Neutrophil (primary cell): ENCODE results near the gene GALNT17.

ENCODE experiments used
- H3K27ac ChIP-seq: fragments of 200-600 bp; sonication (generic); 2 replicates; pipeline ENCODE4 v1.5.1; 2016; ENCODE audit warnings: mild to moderate bottlenecking, moderate library complexity
- H3K27me3 ChIP-seq: fragments of 200-600 bp; sonication (generic); 2 replicates; pipeline ENCODE4 v1.6.0; 2016; ENCODE audit warnings: mild to moderate bottlenecking
- H3K36me3 ChIP-seq: fragments of 200-600 bp; sonication (generic); 2 replicates; pipeline ENCODE4 v1.5.1; 2017
- H3K4me1 ChIP-seq, 2 experiments: fragments of 200-600 bp in 1 of 2; sonication (generic) in 1 of 2; 1 replicate in 1 of 2; 2 replicates in 1 of 2; pipeline versions ENCODE4 v1.5.1 to v1.6.1; 2013 to 2016; ENCODE audit warnings: low read depth in 1 of 2, low read length in 1 of 2, mild to moderate bottlenecking in 1 of 2, moderate library complexity in 1 of 2; ENCODE audit not compliant: control insufficient read depth in 1 of 2, insufficient read depth in 1 of 2
- H3K4me3 ChIP-seq, 2 experiments: fragments of 200-600 bp in 1 of 2; sonication (generic) in 1 of 2; 1 replicate in 1 of 2; 2 replicates in 1 of 2; pipeline ENCODE4 v1.5.1; 2013 to 2016; ENCODE audit warnings: low read depth in 1 of 2, low read length in 1 of 2, mild to moderate bottlenecking in 1 of 2, moderate library complexity in 1 of 2
- H3K9me3 ChIP-seq: fragments of 200-600 bp; sonication (generic); 2 replicates; pipeline ENCODE4 v1.5.1; 2016
- CTCF ChIP-seq: fragments of 200-600 bp; sonication (generic); IDR thresholded peaks from 2 replicates; pipeline ENCODE4 v1.5.1; 2016; ENCODE audit warnings: antibody characterized with exemption

GALNT17 gene

DNA sequence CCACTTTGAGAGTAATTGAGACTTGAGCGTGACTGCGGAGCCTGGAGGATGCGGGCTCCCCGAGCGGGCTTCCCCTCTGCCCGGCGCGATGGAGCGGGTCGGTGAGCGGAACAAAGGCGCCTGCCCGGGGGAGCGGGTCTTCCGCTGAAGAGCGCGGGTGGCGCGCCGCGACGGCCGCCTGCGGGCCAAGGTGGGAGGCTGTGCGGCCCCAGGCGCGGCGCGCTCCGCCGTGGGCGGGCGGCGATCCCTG is at the start of gene GALNT17:
Gene GALNT17, plus strand, starts transcription at position 18 of the 250 bp plus-strand sequence.
- no peaks in the 10 kb centered on the region for H3K36me3 ChIP-seq
- H3K9me3 ChIP-seq: no peaks in the 10 kb centered on the region
- no peak within 1 kb of the TSS for H3K27ac ChIP-seq
- H3K4me3 ChIP-seq: no peak within 1 kb of the TSS
- peaks cover 58% of the 10 kb centered on the region for H3K27me3 ChIP-seq
- H3K4me1 ChIP-seq: no peaks in the 10 kb centered on the region
- TF ChIP-seq CTCF: no peak

GRCh38 chr7:71095266-71095860 is 36.6 kb upstream of the GALNT17 start:
- H3K9me3 ChIP-seq: no peaks in the 10 kb centered on the region
- H3K4me3 ChIP-seq: no peak overlapping the region
- H3K4me1 ChIP-seq: no peaks in the 10 kb centered on the region
- no peaks in the 10 kb centered on the region for H3K36me3 ChIP-seq
- no peaks in the 10 kb centered on the region for H3K27me3 ChIP-seq
- H3K27ac ChIP-seq: no peak overlapping the region
- TF ChIP-seq CTCF: no peak

- Histone ChIP-seq H3K9me3 (no peaks in the 10 kb centered on the region), H3K27me3 (no peaks in the 10 kb centered on the region), H3K27ac (no peak overlapping the region), H3K36me3 (no peaks in the 10 kb centered on the region), H3K4me1 (no peaks in the 10 kb centered on the region), H3K4me3 (no peak overlapping the region)
- TF ChIP-seq CTCF: no peak
Observed at GRCh38 chr7:71096351-71096750, 35.6 kb upstream of the GALNT17 start.

DNA sequence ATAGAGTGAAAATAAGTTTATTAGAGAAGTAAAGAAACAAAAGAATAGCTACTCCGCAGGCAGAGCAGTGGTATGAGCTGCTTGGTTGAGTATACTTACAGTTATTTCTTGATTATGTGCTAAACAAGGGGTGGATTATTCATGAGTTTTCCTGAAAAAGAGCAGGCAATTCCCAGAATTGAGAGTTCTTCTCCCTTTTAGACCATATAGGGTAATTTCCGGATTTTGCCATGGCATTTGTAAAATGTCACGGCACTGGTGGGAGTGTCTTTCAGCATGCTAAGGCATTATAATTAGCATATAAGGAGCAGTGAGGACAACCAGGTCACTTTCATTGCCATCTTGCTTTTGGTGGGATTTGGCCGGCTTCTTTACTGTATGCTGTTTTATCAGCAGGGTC is 25.7 kb upstream of the GALNT17 start:
- H3K36me3 ChIP-seq: no peaks in the 10 kb centered on the region
- no peaks in the 10 kb centered on the region for H3K4me1 ChIP-seq
- H3K9me3 ChIP-seq: no peaks in the 10 kb centered on the region
- H3K4me3 ChIP-seq: no peak overlapping the region
- no peak for TF ChIP-seq CTCF
- H3K27ac ChIP-seq: no peak overlapping the region
- no peaks in the 10 kb centered on the region for H3K27me3 ChIP-seq

DNA sequence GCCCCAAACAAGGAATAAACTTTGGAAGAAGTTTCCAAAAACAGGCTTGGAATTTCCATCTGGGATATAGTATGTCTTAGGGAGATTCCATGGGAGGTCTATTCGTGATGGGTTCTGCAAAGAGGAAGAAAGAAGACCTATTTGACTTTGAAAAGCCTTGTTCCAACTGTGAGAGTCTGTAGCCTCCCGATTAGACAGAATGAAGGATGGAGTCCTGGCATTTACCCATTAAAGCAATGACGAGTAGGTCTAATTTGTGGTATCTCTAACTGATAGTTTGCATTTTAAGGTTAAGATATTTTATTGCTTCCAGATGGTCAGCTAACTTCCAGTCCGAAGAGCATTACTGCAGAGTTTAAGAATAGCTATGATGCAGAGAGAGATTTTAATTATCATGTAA is 19.5 kb upstream of the GALNT17 start:
- Histone ChIP-seq H3K4me3 (no peak overlapping the region), H3K36me3 (no peaks in the 10 kb centered on the region), H3K9me3 (no peaks in the 10 kb centered on the region), H3K4me1 (no peaks in the 10 kb centered on the region), H3K27ac (no peak overlapping the region), H3K27me3 (no peaks in the 10 kb centered on the region)
- no peak for TF ChIP-seq CTCF

DNA sequence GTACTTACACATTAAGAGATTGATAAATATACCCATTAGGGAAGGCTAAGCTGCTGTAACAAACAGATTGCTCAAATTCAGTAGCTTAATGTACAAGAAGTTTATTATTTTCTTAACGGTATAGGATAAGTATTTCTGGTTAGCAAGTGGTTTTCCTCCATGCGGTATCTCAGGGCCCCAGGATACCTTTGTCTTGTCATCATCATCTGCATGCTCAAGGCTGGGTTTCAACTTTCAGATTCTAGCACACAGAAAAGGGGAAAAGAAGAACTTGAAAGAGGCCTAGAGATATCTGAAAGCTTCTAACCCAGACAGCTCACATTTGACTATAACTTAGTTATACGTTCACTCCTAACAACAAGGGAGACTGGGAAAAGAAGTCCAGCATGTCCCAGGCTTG is 11.8 kb upstream of the GALNT17 start:
- no peak overlapping the region for H3K27ac ChIP-seq
- TF ChIP-seq CTCF: no peak
- no peaks in the 10 kb centered on the region for H3K36me3 ChIP-seq
- no peak overlapping the region for H3K4me3 ChIP-seq
- H3K9me3 ChIP-seq: no peaks in the 10 kb centered on the region
- no peaks in the 10 kb centered on the region for H3K4me1 ChIP-seq
- no peaks in the 10 kb centered on the region for H3K27me3 ChIP-seq
